ENCODE measurements around the gene GRB7.
"Not testable (repeated sequence)": the region's sequence is repeated elsewhere in the genome, so short reads cannot be mapped to it uniquely, and the experiment has no call there.

The GRB7 gene

GRCh38 chr17:39716073-39716818 is 21.5 kb upstream of the GRB7 start:
- no peak overlapping the region for H3K4me3 Mint-ChIP-seq
- ATAC-seq (replicated peaks) (no peak), DNase-seq (no peak)
- no peaks in the 10 kb centered on the region for H3K4me1 Mint-ChIP-seq (ENCODE audit: low read depth in 2 of 2)
- no peaks in the 10 kb centered on the region for H3K9me3 Mint-ChIP-seq
- H3K27ac Mint-ChIP-seq, result no peak overlapping the region
- H3K27me3 Mint-ChIP-seq, result no peaks in the 10 kb centered on the region
- no peaks in the 10 kb centered on the region for H3K36me3 Mint-ChIP-seq (ENCODE audit: insufficient read depth)

DNA sequence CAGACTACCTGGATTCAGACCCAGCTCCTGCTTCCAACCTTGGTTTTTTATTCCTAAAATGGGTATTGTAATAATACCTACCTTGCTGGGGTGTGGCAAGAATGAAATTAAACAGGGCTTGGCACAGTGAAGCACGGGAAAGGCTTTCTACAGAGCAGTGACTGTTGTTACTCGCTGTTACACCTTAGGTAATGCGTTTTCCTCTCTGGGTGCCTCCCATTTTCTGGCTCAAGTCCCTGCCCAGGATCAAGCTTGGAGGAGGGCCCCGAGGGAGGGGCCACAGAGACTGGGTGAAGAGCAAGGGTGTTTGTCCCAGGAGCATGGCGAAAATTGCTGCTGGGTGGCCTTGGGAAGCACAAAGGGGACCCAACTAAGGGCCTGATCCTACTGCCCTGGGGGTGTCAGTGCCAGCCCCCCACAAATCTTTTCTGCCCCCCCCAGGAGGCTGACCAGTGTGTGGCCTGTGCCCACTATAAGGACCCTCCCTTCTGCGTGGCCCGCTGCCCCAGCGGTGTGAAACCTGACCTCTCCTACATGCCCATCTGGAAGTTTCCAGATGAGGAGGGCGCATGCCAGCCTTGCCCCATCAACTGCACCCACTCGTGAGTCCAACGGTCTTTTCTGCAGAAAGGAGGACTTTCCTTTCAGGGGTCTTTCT is 20.7 kb upstream of the GRB7 start:
- DNase-seq (no peak), ATAC-seq (replicated peaks) (no peak)
- H3K9me3 Mint-ChIP-seq, result no peaks in the 10 kb centered on the region
- H3K36me3 Mint-ChIP-seq (ENCODE audit: insufficient read depth), result no peaks in the 10 kb centered on the region
- no peak overlapping the region for H3K27ac Mint-ChIP-seq
- no peaks in the 10 kb centered on the region for H3K27me3 Mint-ChIP-seq
- H3K4me3 Mint-ChIP-seq, result no peak overlapping the region
- H3K4me1 Mint-ChIP-seq (ENCODE audit: low read depth in 2 of 2), result no peaks in the 10 kb centered on the region

- Mint-ChIP-seq H3K4me3 (no peak overlapping the region), H3K27me3 (no peaks in the 10 kb centered on the region), H3K4me1 (ENCODE audit: low read depth in 2 of 2) (no peaks in the 10 kb centered on the region), H3K36me3 (ENCODE audit: insufficient read depth) (no peaks in the 10 kb centered on the region), H3K27ac (no peak overlapping the region), H3K9me3 (no peaks in the 10 kb centered on the region)
- no peak for ATAC-seq (replicated peaks)
- no peak for DNase-seq
These were observed 20.1 kb upstream of the GRB7 start for GRCh38 chr17:39717660-39718059.

DNA sequence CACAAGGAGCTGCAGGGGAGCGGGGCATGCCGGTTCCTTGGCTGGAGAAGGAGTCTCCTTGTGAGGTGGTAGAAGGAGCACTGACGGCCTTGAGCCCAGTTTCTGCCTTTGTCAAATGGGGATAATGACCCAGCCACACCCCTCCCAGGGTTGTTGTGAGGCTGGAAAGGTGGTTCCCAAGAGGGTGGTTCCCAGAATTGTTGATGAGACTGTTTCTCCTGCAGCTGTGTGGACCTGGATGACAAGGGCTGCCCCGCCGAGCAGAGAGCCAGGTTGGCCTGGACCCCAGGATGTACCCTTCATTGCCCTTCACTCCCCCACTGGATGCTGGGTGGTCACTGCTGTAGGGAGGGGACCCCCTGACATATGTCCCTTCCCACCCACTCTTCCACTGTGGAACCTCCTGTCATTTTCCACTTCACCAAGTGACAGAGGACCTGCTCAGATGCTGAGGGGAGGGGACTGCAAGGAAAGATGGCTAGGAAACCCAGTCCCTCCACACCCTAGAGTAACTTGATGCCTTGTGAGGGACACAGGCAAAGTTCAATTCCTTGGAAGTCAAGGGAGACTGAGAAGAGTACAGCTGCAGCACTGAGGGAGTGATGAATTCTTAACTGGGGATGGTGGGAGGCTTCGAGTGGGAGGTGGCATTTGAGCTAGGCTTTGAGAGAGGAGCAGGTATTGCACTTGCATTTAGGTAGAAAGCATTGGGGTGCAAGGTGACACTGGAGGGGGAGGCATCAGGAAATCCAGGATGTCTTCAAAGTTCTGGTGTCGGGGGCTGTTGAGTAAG is 18.0 kb upstream of the GRB7 start:
- Mint-ChIP-seq H3K27me3 (no peaks in the 10 kb centered on the region), H3K36me3 (ENCODE audit: insufficient read depth) (peaks cover 3% of the 10 kb centered on the region), H3K9me3 (no peaks in the 10 kb centered on the region), H3K4me3 (no peak overlapping the region), H3K4me1 (ENCODE audit: low read depth in 2 of 2) (no peaks in the 10 kb centered on the region), H3K27ac (no peak overlapping the region)
- DNase-seq, result no peak
- ATAC-seq (replicated peaks), result no peak

DNA sequence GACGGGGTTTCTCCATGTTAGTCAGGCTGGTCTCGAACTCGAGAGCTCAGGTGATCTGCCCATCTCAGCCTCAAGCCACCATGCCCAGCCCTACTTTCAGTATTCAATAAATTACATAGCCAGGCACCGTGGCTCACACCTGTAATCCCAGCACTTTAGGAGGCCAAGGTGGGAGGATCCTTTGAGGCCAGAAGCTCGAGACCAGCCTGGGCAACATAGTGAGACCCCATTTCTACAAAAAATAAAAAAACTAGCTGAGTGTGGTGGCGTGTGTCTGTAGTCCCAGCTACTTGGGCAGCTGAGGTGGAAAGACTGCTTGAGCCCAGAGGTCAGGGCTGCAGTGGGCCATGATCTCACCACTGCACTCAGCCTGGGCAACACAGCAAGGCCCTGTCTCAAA is 15.6 kb upstream of the GRB7 start:
- H3K4me3 Mint-ChIP-seq, result no peak overlapping the region

DNA sequence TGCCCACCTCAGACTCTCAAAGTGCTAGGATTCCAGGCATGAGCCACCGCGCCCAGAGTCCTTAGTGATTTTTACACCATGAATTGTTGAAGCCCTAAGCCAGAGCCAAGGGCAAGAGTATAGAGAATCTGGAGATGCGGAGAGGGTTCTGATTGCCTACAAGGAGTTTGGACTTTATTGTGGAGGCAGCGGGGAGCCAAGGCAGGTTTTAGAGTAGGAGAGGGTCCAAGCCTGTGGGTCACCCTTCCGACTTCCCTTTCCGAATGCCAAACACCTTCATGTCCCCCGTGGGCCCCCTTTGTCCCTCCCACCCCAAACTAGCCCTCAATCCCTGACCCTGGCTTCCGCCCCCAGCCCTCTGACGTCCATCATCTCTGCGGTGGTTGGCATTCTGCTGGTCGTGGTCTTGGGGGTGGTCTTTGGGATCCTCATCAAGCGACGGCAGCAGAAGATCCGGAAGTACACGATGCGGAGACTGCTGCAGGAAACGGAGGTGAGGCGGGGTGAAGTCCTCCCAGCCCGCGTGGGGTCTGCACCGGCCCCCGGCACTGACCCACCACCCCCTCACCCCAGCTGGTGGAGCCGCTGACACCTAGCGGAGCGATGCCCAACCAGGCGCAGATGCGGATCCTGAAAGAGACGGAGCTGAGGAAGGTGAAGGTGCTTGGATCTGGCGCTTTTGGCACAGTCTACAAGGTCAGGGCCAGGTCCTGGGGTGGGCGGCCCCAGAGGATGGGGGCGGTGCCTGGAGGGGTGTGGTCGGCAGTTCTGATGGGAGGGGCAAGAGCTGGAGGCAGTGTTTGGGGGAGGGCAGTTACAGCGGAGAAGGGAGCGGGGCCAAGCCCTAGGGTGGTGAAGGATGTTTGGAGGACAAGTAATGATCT is 14.5 kb upstream of the GRB7 start:
- no peak overlapping the region for H3K27ac Mint-ChIP-seq

More for the DNA sequence above, 15.6 kb upstream of the GRB7 start:
- ATAC-seq (replicated peaks) (no peak), DNase-seq (no peak)
- Mint-ChIP-seq H3K27me3 (no peaks in the 10 kb centered on the region), H3K27ac (no peak overlapping the region), H3K9me3 (no peaks in the 10 kb centered on the region), H3K4me1 (ENCODE audit: low read depth in 2 of 2) (peaks cover 2 to 4% of the 10 kb centered on the region in 2 donors), H3K36me3 (ENCODE audit: insufficient read depth) (peaks cover 11% of the 10 kb centered on the region)

DNA sequence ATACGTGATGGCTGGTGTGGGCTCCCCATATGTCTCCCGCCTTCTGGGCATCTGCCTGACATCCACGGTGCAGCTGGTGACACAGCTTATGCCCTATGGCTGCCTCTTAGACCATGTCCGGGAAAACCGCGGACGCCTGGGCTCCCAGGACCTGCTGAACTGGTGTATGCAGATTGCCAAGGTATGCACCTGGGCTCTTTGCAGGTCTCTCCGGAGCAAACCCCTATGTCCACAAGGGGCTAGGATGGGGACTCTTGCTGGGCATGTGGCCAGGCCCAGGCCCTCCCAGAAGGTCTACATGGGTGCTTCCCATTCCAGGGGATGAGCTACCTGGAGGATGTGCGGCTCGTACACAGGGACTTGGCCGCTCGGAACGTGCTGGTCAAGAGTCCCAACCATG is 13.0 kb upstream of the GRB7 start:
- no peak overlapping the region for H3K27ac Mint-ChIP-seq
- no peak for ATAC-seq (replicated peaks)
- no peaks in the 10 kb centered on the region for H3K9me3 Mint-ChIP-seq
- H3K27me3 Mint-ChIP-seq, result no peaks in the 10 kb centered on the region
- peaks cover 25% of the 10 kb centered on the region for H3K36me3 Mint-ChIP-seq (ENCODE audit: insufficient read depth)
- H3K4me3 Mint-ChIP-seq, result no peak overlapping the region
- DNase-seq, result no peak
- H3K4me1 Mint-ChIP-seq (ENCODE audit: low read depth in 2 of 2), result peaks cover 16 to 22% of the 10 kb centered on the region in 2 donors

More for the DNA sequence above, 14.5 kb upstream of the GRB7 start:
- no peaks in the 10 kb centered on the region for H3K9me3 Mint-ChIP-seq
- H3K27me3 Mint-ChIP-seq, result no peaks in the 10 kb centered on the region
- H3K4me3 Mint-ChIP-seq, result no peak overlapping the region
- peaks cover 21% of the 10 kb centered on the region for H3K36me3 Mint-ChIP-seq (ENCODE audit: insufficient read depth)
- DNase-seq (no peak), ATAC-seq (replicated peaks) (no peak)
- peaks cover 4 to 11% of the 10 kb centered on the region in 2 donors for H3K4me1 Mint-ChIP-seq (ENCODE audit: low read depth in 2 of 2)

DNA sequence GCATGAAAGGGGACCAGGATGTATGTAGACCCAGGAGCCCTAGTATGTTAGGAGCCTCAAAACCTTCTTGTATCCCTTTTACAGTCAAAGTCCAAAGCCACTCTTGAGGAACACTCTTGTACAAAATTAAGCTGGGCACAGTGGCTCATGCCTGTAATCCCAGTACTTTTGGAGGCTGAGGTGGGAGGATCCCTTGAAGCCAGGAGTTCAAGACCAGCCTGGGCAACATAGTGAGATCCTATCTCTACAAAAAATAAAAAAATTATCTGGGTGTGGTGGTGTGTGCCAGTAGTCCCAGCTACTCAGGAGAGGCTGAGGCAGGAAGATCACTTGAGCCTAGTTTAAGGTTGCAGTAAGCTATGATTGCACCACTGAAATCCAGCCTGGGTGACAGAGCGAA is 11.8 kb upstream of the GRB7 start:
- ATAC-seq (replicated peaks); H3K4me3 Mint-ChIP-seq; H3K27me3 Mint-ChIP-seq; H3K9me3 Mint-ChIP-seq; DNase-seq: not testable (repeated sequence)
- peaks cover 19 to 25% of the 10 kb centered on the region in 2 donors for H3K4me1 Mint-ChIP-seq (ENCODE audit: low read depth in 2 of 2)
- peaks cover 25% of the 10 kb centered on the region for H3K36me3 Mint-ChIP-seq (ENCODE audit: insufficient read depth)
- H3K27ac Mint-ChIP-seq, result peak overlapping the region in 1 of 2 donors; percentile 71

- DNase-seq, result no peak
- H3K27me3 Mint-ChIP-seq, result no peaks in the 10 kb centered on the region
- no peak for ATAC-seq (replicated peaks)
- H3K9me3 Mint-ChIP-seq, result no peaks in the 10 kb centered on the region
- peaks cover 25% of the 10 kb centered on the region for H3K36me3 Mint-ChIP-seq (ENCODE audit: insufficient read depth)
- peaks cover 19 to 25% of the 10 kb centered on the region in 2 donors for H3K4me1 Mint-ChIP-seq (ENCODE audit: low read depth in 2 of 2)
- no peak overlapping the region for H3K4me3 Mint-ChIP-seq
- H3K27ac Mint-ChIP-seq, result peak overlapping the region; percentile 35 to 71
These were observed 11.1 kb upstream of the GRB7 start for GRCh38 chr17:39726617-39727016.

DNA sequence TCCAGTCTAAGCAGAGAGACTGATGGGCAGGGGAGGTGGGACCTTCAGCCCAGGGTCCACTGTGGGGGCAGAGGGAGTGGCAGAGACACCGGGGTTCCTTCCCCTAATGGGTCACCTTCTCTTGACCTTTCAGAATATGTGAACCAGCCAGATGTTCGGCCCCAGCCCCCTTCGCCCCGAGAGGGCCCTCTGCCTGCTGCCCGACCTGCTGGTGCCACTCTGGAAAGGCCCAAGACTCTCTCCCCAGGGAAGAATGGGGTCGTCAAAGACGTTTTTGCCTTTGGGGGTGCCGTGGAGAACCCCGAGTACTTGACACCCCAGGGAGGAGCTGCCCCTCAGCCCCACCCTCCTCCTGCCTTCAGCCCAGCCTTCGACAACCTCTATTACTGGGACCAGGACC is 10.2 kb upstream of the GRB7 start:
- H3K27me3 Mint-ChIP-seq, result no peaks in the 10 kb centered on the region
- DNase-seq, result no peak
- H3K27ac Mint-ChIP-seq, result peak overlapping the region in 1 of 2 donors; percentile 71
- no peaks in the 10 kb centered on the region for H3K9me3 Mint-ChIP-seq
- H3K36me3 Mint-ChIP-seq (ENCODE audit: insufficient read depth), result peaks cover 25% of the 10 kb centered on the region
- ATAC-seq (replicated peaks), result no peak
- H3K4me3 Mint-ChIP-seq, result no peak overlapping the region
- H3K4me1 Mint-ChIP-seq (ENCODE audit: low read depth in 2 of 2), result peaks cover 19 to 25% of the 10 kb centered on the region in 2 donors

DNA sequence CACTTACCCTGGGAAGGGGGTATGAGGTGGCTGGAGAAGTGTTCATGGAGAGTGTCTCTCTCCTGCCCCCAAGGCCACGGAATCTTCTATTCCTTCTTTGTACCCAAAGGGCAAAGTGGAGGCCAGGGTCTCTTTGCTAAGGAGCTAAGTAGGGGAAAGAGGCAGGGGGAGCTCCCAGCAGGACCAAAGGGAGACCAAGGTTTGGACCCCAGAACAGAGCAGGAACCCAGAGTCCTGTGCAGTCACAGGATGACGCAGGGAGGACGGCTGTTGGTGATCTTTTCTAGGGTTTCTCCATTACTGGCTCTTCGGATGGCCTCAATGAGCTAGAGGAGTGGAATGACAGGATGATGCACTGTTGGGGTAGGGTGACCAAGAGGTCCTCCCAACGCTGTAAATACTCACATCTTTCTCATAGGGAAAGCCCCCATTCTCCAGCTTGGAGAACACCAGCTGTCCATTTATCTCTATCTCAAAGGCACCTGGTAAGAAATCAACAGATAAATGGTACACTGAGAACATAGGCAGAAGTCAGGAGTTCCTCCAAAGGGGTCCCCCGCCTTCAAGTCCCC is 8.4 kb upstream of the GRB7 start:
- Mint-ChIP-seq H3K4me3 (peak overlapping the region; percentile 88 to 90), H3K36me3 (ENCODE audit: insufficient read depth) (peaks cover 29% of the 10 kb centered on the region), H3K27ac (peak overlapping the region; percentile 90 to 96), H3K9me3 (no peaks in the 10 kb centered on the region), H3K4me1 (ENCODE audit: low read depth in 2 of 2) (peaks cover 19 to 25% of the 10 kb centered on the region in 2 donors), H3K27me3 (no peaks in the 10 kb centered on the region)
- ATAC-seq (replicated peaks) (no peak), DNase-seq (no peak)

DNA sequence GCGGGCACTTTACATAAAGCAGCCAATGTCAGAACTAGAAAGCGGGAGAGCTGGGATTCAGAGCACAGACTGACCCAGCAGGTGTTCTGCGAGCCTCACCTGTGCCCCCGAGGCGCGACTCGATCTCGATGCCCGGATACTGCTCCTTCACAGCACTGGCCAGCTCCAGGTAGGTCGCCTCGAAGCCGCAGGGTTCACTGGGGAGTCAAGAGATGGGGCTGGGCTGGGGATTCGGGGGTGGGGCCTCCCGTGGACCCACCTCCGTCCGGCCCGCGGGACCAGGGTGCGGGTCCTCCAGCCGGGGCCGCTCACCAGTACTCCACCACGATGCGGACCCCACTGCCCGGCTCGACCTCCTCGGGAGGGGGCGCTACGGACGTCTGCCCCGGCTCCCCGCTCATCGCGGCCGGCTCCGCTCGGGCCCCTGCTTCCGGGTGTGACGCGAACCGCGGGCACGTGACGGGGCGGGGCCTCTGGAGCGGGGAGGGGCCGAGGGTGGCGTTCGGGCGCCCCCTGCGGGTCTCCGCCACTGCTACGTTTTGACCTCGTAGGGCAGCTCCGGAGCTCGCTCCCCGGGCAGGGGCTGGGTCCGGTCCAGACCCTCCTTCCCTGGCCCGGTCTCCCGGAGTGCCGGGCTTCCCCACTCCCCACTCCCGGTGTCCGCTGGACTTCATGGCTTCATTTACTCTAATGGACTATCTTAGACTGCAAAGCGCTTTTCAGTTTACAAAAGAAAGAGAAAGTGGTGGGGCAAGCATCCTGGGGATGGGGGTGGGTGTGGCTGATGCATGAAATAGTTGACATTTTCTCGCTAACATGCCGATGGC is 7.4 kb upstream of the GRB7 start, which contains the start of gene MIEN1:
TSS of gene MIEN1 (minus strand) at position 438 of the 827 bp plus-strand sequence. CDS start at position 401, 37 bp downstream.
- H3K36me3 Mint-ChIP-seq (ENCODE audit: insufficient read depth), result peaks cover 23% of the 10 kb centered on the region
- ATAC-seq (replicated peaks) (peak; percentile 93), DNase-seq (peak; percentile 94 to 98 (median 97))
- peak within 1 kb of the TSS; percentile 90 to 96 for H3K27ac Mint-ChIP-seq
- peaks cover 19 to 25% of the 10 kb centered on the region in 2 donors for H3K4me1 Mint-ChIP-seq (ENCODE audit: low read depth in 2 of 2)
- peak within 1 kb of the TSS; percentile 88 to 90 for H3K4me3 Mint-ChIP-seq
- H3K27me3 Mint-ChIP-seq, result no peaks in the 10 kb centered on the region
- H3K9me3 Mint-ChIP-seq, result no peaks in the 10 kb centered on the region
